NCI-H510A (cell line): ENCODE measurements around the gene GRAMD2B.
"Not testable (repeated sequence)": the region's sequence is repeated elsewhere in the genome, so short reads cannot be mapped to it uniquely, and the experiment has no call there.

Experiments used
- DNase-seq: peaks from one replicate; lab custom pipeline; 2025; lab: John Stamatoyannopoulos, UW

The GRAMD2B gene

DNA sequence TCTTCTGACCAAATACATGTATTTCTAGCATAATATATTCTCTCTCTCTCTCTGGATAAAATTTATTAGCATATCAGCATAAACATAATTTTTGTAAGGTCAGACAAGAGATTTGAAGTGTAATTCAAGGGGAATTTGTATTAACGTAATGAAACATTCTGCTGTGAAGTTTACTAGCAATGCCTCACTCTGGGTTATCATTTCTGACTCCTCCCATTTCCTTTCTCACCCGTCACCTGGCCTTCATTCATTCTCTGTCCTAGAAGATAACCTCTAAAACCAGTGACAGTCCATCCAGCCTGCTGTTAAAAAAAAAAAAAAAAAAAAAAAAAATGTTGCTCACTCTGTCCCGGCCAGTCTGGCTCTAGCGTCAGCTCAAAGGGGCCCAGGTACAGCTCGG, 27.1 kb downstream of the GRAMD2B start:
- no peak for DNase-seq

- no peak for DNase-seq
Observed at GRCh38 chr5:126450907-126451306, 27.7 kb downstream of the GRAMD2B start.

DNA sequence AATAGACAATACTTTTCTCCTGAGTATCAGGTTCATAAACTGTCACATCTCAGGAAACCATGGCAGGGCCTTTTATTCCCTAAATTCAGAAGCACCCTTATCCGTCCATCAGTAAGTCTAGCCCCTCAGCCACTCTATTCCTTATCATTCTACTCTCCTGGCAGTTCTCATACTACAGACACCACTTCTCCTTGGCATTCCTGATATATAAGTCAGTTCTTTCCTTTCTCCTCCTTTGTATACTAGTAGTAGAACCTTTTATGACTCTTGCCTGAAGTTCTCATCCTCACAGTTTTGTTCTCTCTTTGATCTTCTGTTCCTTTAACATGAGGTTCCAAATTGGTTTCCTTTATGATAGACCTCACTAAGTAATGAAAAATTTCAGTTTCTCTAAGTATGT, 29.3 kb downstream of the GRAMD2B start:
- DNase-seq = no peak

- DNase-seq = no peak
Observed at GRCh38 chr5:126454081-126454480, 30.9 kb downstream of the GRAMD2B start.

- DNase-seq = no peak
Observed at GRCh38 chr5:126454535-126454934, 31.3 kb downstream of the GRAMD2B start.

- no peak for DNase-seq
Observed at GRCh38 chr5:126455264-126455663, 32.1 kb downstream of the GRAMD2B start.

DNA sequence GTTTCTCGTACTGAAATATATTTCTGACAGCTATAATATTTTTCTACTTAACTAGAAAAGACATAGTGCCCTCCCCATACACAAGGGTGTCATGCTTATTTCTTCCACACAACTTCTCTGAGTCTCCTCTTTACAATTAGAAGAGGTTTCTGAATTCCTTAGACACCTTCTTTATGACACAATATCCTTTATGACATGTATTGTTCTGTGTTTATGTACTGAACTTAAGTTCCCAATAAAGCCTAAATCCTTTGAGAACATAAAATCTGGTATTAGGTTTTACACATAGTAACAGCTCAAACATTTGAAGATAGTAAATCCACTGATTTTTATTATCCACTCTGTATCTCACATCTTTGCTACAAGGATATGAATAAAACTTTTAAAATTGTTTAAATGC, 32.5 kb downstream of the GRAMD2B start:
- DNase-seq = no peak

GRCh38 chr5:126456217-126456820, 33.1 kb downstream of the GRAMD2B start:
- DNase-seq = no peak

GRCh38 chr5:126460459-126460858, 37.2 kb downstream of the GRAMD2B start:
- DNase-seq = no peak

DNA sequence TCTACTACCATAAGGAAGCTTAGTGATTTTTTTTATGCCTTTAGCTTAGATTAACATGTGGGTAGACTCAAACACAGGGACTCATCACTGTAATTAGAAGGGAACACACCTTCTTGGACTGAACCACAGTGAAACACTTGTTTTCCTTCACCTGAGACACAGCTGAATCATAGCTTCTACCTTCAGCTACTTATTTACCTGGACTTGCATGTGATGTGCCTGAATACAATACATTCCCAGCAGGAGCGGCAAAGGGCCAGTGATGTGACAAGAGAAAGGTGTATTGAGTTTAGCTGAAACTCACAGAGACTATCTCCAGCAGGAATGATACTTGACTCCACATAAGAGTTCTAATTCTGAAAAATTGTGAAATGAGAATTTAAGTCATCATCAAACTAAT, 37.8 kb downstream of the GRAMD2B start:
- no peak for DNase-seq

GRCh38 chr5:126461838-126462237, 38.6 kb downstream of the GRAMD2B start:
- no peak for DNase-seq

GRCh38 chr5:126462239-126463014, 39.2 kb downstream of the GRAMD2B start:
- no peak for DNase-seq

DNA sequence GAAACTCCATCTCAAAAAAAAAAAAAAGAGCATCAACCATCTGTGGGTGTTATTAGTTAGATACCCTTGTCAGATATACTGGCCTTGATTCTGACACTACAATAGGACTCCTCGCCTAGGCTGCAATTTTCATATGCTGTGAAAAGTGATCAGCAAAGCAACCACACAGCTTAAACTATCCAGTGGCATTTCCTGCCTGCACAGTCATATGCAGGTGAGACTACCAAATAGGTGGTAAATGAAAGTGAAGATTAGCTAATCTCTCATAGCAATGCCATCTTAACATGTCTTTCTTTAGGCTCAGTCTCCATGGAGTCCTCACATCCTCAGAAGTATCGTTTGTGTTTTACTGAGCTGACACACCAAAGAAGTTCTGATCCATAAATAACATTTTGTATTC, 40.8 kb downstream of the GRAMD2B start:
- DNase-seq = no peak

- peak; percentile 60 for DNase-seq
Observed at GRCh38 chr5:126464959-126465358, 41.8 kb downstream of the GRAMD2B start.

DNA sequence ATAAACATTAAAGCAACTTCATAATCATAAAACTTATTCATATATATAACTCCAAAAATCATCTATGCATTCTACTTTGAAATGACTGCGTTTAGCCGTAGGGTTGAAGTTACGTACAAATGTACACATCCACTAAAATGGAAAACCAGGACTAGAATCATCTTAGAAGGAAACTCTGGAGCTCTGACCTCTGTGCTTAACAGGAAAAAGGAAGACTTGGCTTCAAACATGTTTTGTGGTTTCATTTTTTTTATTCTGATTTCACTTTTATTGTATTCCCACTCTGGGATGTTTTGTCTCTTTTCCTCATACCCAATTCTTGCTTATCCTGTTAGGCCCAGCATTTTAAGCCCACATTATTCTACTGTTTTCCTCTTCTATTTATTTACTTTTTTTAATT, 44.9 kb downstream of the GRAMD2B start:
- no peak for DNase-seq

GRCh38 chr5:126469536-126470316, 46.5 kb downstream of the GRAMD2B start:
- no peak for DNase-seq

- not testable (repeated sequence) for DNase-seq
Observed at GRCh38 chr5:126470529-126470928, 47.3 kb downstream of the GRAMD2B start.

- DNase-seq = no peak
Observed at GRCh38 chr5:126471247-126471646, 48.0 kb downstream of the GRAMD2B start.

- no peak for DNase-seq
Observed at GRCh38 chr5:126471875-126472537, 48.8 kb downstream of the GRAMD2B start.

DNA sequence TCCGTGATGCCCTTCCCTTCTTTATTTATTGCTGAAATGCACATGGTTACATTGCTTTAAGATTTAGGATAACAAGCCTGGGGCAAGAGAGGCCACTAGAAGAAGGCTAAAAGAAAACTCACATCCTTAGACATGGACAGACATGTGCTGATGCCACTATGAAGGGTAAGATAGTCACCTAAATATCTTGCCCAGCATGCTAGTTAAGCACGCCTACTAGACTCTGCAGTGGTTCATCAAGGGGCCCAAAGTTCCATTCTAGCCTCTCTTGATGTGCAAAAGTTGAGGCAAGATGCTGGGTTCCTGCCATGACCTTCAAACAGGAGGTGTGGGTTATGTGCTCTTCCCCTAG, 49.3 kb downstream of the GRAMD2B start:
- no peak for DNase-seq

DNA sequence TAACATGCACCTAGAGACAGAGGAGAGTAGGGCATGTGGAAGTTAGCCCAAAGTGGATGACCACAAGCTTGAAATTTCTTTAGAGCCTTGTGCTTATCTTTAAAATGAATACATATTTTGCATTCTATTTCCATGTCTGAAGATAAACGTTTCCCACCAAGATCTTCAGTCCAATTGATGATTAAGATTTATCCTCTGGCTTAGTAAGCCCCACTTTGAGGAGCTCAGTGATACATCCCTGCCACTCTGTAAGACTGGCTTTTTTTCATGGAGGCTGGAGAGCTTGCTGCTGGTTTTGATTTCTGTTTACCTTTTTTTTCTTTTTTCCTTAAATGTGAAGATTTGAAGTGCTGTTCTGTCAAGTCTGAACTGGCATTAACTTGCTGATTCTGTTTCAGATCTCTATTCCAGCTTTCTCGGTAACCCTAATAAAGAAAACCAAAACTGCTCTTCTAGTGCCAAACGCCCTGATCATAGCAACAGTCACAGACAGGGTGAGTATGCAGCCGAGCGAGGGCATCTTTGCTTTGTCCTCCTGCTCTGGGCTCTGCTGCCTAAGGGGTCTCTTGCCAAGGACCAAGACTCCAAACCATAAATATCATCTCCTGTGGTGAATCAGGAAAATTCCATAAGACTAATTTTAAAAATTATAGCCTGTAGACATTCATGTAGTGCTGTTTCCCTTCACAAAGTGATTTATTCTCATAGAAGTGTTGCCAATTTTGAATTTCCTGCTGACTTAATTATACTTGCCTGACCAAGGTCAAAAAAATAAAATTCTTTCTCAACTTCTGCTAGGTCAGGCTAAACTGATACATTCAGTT, 54.3 kb downstream of the GRAMD2B start:
- no peak for DNase-seq

DNA sequence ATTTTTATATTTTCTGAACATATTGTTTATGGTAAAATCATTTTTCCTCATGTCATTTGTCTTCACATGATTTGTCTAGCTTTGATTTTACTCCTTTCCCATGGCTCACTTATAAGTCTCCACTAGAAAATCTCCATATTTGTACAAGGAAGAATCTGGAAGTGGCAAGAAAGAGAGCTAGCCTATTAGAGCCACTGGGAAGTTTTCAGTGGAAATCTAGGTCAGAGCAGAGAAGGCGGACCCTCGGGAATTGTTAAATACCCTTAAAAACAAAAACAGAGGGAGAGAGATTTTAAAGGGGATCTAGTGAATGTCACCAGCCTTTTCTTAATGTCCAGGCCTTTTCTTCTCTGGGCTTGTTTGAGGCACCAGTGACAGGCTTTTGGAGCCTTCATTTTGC, 56.6 kb downstream of the GRAMD2B start:
- DNase-seq = no peak
